ENCODE results near the gene ASTN2.

- TF ChIP-seq CTCF (conservative IDR thresholded peaks at IDR 0.05; ENCODE audit: low read length) (no peak), EZH2phosphoT487 (IDR thresholded peaks at IDR 0.05; ENCODE audit: borderline replicate concordance, low read depth, low read length) (no peak)
Observed at GRCh38 chr9:117050007-117050406, 364.9 kb downstream of the ASTN2 start.
